Keratinocyte (primary cell): Measurements from ENCODE around the gene IL22RA1. TPM values are rescaled to one million over a fixed set of nuclear protein-coding genes. Genes with fewer than 3 reads are reported as not detected.

Source experiments
- DNase-seq: peaks from one replicate; pipeline ENCODE4 v3.0.0-alpha.2; 2011; ENCODE audit warnings: low read depth, missing footprints, low spot score
- FAIRE-seq: peaks from 2 replicates; lab custom pipeline; 2011; peaks lifted over from hg19 to GRCh38; lab: Jason Lieb, UNC
- H2AFZ ChIP-seq: 2 replicates; pipeline ENCODE4 v1.6.0; 2012; ENCODE audit warnings: low read length, control low read depth, inconsistent platforms; ENCODE audit not compliant: control insufficient read depth
- H3K27ac ChIP-seq: 2 replicates; pipeline ENCODE4 v1.5.1; 2011; ENCODE audit warnings: low read length; ENCODE audit not compliant: control insufficient read depth, insufficient read depth
- H3K27me3 ChIP-seq: 3 replicates; pipeline ENCODE4 v1.6.0; 2011; ENCODE audit warnings: low read length; ENCODE audit not compliant: control insufficient read depth, insufficient read depth; ENCODE audit errors: extremely low read depth
- H3K36me3 ChIP-seq, 2 experiments: 2 replicates in 1 of 2; 3 replicates in 1 of 2; pipeline ENCODE4 v1.5.1; 2011; ENCODE audit warnings: low read length in 2 of 2, mild to moderate bottlenecking in 1 of 2; ENCODE audit not compliant: control insufficient read depth in 2 of 2, insufficient read depth in 2 of 2; ENCODE audit errors: extremely low read depth in 1 of 2
- H3K4me1 ChIP-seq: 3 replicates; pipeline ENCODE4 v1.5.1; 2011; ENCODE audit warnings: low read length; ENCODE audit not compliant: control insufficient read depth, insufficient read depth; ENCODE audit errors: extremely low read depth
- H3K4me2 ChIP-seq: 3 replicates; pipeline ENCODE4 v1.6.0; 2011; ENCODE audit warnings: low read depth, low read length; ENCODE audit not compliant: control insufficient read depth, insufficient read depth; ENCODE audit errors: extremely low read depth
- H3K4me3 ChIP-seq, 3 experiments: fragments of 200-600 bp in 1 of 3; sonication (generic) in 1 of 3; 2 replicates in 2 of 3; 3 replicates in 1 of 3; pipeline ENCODE4 v1.5.1; 2011 to 2016; ENCODE audit warnings: low read length in 3 of 3, mild to moderate bottlenecking in 3 of 3, control low read depth in 2 of 3, inconsistent platforms in 1 of 3, low read depth in 1 of 3, mixed read lengths in 1 of 3, mixed run types in 1 of 3, moderate library complexity in 1 of 3; ENCODE audit not compliant: control insufficient read depth in 2 of 3, insufficient read depth in 2 of 3; ENCODE audit errors: extremely low read depth in 1 of 3
- H3K79me2 ChIP-seq: 2 replicates; pipeline ENCODE4 v1.6.0; 2012; ENCODE audit warnings: low read length; ENCODE audit not compliant: control insufficient read depth, insufficient read depth
- H3K9ac ChIP-seq: 3 replicates; pipeline ENCODE4 v1.6.0; 2011; ENCODE audit warnings: low read length; ENCODE audit not compliant: control insufficient read depth, insufficient read depth; ENCODE audit errors: extremely low read depth
- H3K9me1 ChIP-seq: 3 replicates; pipeline ENCODE4 v1.6.0; 2011; ENCODE audit warnings: low read length; ENCODE audit not compliant: control insufficient read depth, insufficient read depth; ENCODE audit errors: extremely low read depth
- H3K9me3 ChIP-seq: 2 replicates; pipeline ENCODE4 v1.5.1; 2012; ENCODE audit warnings: low read depth, low read length; ENCODE audit not compliant: control insufficient read depth
- H4K20me1 ChIP-seq: 3 replicates; pipeline ENCODE4 v1.6.0; 2011; ENCODE audit warnings: low read length; ENCODE audit not compliant: control insufficient read depth, insufficient read depth; ENCODE audit errors: extremely low read depth
- EZH2 ChIP-seq: IDR thresholded peaks from one replicate; pipeline ENCODE4 v1.6.1; 2012; ENCODE audit warnings: inconsistent platforms, mild to moderate bottlenecking, low read length, moderate library complexity
- dilution Hi-C: fragments of 300-500 bp; cut with MboI; formaldehyde crosslinking; loops from one replicate; pipeline ENCODE4 v1.7.0; 2020; ENCODE audit warnings: low sequenced_read_pairs; ENCODE audit not compliant: extremely low pct_ligation_motif_present
- polyA plus RNA-seq, 5 experiments: library from polyadenylated mRNA; depleted of rRNA in 3 of 5; stranded (reverse) in 3 of 5; stranded (forward) in 1 of 5; unstranded in 1 of 5; fragments of >200 nt; gene quantifications; 1 replicate in 1 of 5; 2 replicates in 3 of 5; 3 replicates in 1 of 5; pipeline versions ENCODE4 v1.2.1 to v1.2.3, GENCODE V29; 2011 to 2012; ENCODE audit warnings: missing spikeins in 2 of 5, low read depth in 1 of 5, low replicate concordance in 1 of 5
- TF ChIP-seq, protein P1 (sequence below), 3 experiments: IDR thresholded peaks in 1 of 3; conservative IDR thresholded peaks in 1 of 3; optimal IDR thresholded peaks in 1 of 3; 2 replicates in 2 of 3; 3 replicates in 1 of 3; pipeline versions ENCODE3 to v1.5.1; 2011; ENCODE audit warnings: low read length in 3 of 3, mild to moderate bottlenecking in 3 of 3, moderate library complexity in 2 of 3, control low read depth in 1 of 3, inconsistent platforms in 1 of 3; ENCODE audit not compliant: insufficient read depth in 2 of 3; ENCODE audit errors: extremely low read depth in 1 of 3

Gene IL22RA1
- polyA plus RNA-seq, 1 donor (not counting 4 experiments of a cell fraction or from before 2014, with no cell fraction given) = 1.7 TPM

DNA sequence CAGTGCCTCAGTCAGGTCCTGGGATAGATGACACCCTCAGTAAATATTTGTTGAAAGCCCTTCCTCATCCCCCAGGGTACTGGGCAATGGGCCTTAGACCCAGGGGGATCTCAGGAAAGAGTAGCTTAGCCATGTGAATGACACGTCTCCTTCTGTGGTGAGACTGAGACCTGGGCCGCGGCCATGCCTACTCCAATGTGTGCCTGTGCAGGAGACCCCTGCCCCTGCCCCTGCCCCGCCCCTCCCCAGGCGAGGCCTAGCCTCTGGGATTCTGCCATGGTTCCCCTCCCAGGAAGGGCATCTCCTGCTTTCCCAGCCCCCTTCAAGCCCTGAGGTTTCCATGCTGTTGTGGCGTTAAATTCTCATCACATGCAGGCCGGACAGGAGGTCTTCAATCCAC, 38.1 kb downstream of the IL22RA1 start:
- peaks cover 2% of the 10 kb centered on the region for H3K9me1 ChIP-seq
- no peak overlapping the region for H2AFZ ChIP-seq
- DNase-seq = no peak
- no peaks in the 10 kb centered on the region for H3K27me3 ChIP-seq
- H3K4me2 ChIP-seq = no peak overlapping the region
- no peaks in the 10 kb centered on the region for H4K20me1 ChIP-seq
- H3K79me2 ChIP-seq = no peaks in the 10 kb centered on the region
- dilution Hi-C loops = no loop called here
- no peak overlapping the region for H3K9ac ChIP-seq
- no peak for FAIRE-seq
- no peak overlapping the region for H3K4me3 ChIP-seq
- no peaks in the 10 kb centered on the region for H3K9me3 ChIP-seq
- TF ChIP-seq, protein P1, sequence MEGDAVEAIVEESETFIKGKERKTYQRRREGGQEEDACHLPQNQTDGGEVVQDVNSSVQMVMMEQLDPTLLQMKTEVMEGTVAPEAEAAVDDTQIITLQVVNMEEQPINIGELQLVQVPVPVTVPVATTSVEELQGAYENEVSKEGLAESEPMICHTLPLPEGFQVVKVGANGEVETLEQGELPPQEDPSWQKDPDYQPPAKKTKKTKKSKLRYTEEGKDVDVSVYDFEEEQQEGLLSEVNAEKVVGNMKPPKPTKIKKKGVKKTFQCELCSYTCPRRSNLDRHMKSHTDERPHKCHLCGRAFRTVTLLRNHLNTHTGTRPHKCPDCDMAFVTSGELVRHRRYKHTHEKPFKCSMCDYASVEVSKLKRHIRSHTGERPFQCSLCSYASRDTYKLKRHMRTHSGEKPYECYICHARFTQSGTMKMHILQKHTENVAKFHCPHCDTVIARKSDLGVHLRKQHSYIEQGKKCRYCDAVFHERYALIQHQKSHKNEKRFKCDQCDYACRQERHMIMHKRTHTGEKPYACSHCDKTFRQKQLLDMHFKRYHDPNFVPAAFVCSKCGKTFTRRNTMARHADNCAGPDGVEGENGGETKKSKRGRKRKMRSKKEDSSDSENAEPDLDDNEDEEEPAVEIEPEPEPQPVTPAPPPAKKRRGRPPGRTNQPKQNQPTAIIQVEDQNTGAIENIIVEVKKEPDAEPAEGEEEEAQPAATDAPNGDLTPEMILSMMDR (optimal IDR thresholded peaks at IDR 0.05 in 1 of 3, IDR thresholded peaks at IDR 0.05 in 1 of 3, conservative IDR thresholded peaks at IDR 0.05 in 1 of 3; ENCODE audit: extremely low read depth in 1 of 3, insufficient read depth in 2 of 3, low read length in 3 of 3) = no peak
- TF ChIP-seq EZH2 = no peak
- no peak overlapping the region for H3K27ac ChIP-seq
- H3K36me3 ChIP-seq = no peaks in the 10 kb centered on the region
- peaks cover 18% of the 10 kb centered on the region for H3K4me1 ChIP-seq

DNA sequence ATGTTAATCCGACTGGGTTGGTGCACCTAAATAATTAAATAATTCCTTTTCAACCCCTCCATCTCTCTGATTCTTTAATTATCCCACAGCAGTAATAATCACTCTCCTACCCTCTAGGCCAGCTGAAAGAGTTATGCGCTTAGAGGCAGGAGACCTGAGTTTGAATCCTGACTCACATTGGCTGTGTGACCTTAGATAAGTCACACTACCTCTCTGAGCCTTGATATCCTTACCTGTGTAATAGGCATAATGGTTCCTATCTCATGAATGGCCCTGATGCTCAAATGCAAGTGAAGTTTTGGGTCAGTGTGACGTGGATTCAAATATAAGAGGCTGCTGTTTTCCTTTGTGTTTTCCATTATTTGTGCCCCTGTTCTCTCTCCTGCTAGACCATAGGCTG, 39.1 kb downstream of the IL22RA1 start:
- no peaks in the 10 kb centered on the region for H3K9me3 ChIP-seq

More for the DNA sequence above, 39.1 kb downstream of the IL22RA1 start:
- peaks cover 14% of the 10 kb centered on the region for H3K4me1 ChIP-seq
- no peak overlapping the region for H3K4me3 ChIP-seq
- H3K79me2 ChIP-seq = no peaks in the 10 kb centered on the region
- H3K9me1 ChIP-seq = peaks cover 2% of the 10 kb centered on the region
- FAIRE-seq (no peak), DNase-seq (no peak)
- no peaks in the 10 kb centered on the region for H4K20me1 ChIP-seq
- no peak overlapping the region for H3K4me2 ChIP-seq
- dilution Hi-C loops = no loop called here
- H3K36me3 ChIP-seq = no peaks in the 10 kb centered on the region
- H2AFZ ChIP-seq = no peak overlapping the region
- H3K27ac ChIP-seq = no peak overlapping the region
- no peak for TF ChIP-seq EZH2
- TF ChIP-seq, protein P1 (optimal IDR thresholded peaks at IDR 0.05 in 1 of 3, IDR thresholded peaks at IDR 0.05 in 1 of 3, conservative IDR thresholded peaks at IDR 0.05 in 1 of 3; ENCODE audit: extremely low read depth in 1 of 3, insufficient read depth in 2 of 3, low read length in 3 of 3) = no peak
- no peaks in the 10 kb centered on the region for H3K27me3 ChIP-seq
- H3K9ac ChIP-seq = no peak overlapping the region
